GM12865 (cell line): ENCODE measurements around the gene CCL18.
"Not testable (repeated sequence)": the region's sequence is repeated elsewhere in the genome, so short reads cannot be mapped to it uniquely, and the experiment has no call there.

Experiments
- DNase-seq: peaks from one replicate; pipeline ENCODE4 v3.0.0; 2010; ENCODE audit warnings: low read depth
- H3K4me3 ChIP-seq: 2 replicates; pipeline ENCODE4 v1.5.1; 2011; ENCODE audit warnings: mild to moderate bottlenecking, low read depth, low read length, control low read depth
- TF ChIP-seq, protein P1 (sequence below): IDR thresholded peaks from 2 replicates; pipeline ENCODE4 v1.5.1; 2011; ENCODE audit warnings: low read length, control low read depth, low read depth, inconsistent platforms; ENCODE audit not compliant: insufficient read depth; ENCODE audit errors: missing control alignments

The CCL18 gene, protein sequence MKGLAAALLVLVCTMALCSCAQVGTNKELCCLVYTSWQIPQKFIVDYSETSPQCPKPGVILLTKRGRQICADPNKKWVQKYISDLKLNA

DNA sequence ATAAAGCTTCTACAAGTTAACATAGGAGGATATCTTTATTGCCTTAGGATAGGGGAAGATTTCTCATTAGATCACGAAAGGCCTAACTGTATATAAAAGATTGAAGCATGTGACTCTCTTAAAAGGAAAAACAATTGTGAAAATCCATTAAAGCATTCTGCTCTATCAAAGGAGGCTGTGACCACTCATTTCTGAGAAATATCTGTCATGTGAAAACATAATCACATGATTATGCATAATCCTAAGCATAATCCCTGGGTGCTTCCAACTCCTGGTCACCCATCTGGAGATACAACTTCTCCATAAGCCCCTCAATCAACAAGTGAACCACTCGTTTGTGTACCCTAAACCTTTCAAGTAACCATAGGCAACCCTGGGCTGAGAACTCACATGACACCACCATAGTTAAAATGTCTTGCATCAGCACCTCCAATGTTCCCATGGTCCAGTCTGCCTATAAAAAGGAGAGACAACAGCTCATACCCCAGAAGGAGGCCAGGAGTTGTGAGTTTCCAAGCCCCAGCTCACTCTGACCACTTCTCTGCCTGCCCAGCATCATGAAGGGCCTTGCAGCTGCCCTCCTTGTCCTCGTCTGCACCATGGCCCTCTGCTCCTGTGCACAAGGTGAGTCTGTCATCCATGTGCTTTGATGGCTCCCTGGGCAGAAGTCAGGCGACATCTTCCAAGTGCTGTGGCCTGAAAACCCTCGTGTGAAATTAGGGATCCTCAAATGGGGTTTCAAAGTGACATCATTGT, at the start of gene CCL18:
CCL18 (plus strand) TSS at position 487 of the 756 bp plus-strand sequence; CDS start at position 558, 71 bp downstream.
- TF ChIP-seq, protein P1, sequence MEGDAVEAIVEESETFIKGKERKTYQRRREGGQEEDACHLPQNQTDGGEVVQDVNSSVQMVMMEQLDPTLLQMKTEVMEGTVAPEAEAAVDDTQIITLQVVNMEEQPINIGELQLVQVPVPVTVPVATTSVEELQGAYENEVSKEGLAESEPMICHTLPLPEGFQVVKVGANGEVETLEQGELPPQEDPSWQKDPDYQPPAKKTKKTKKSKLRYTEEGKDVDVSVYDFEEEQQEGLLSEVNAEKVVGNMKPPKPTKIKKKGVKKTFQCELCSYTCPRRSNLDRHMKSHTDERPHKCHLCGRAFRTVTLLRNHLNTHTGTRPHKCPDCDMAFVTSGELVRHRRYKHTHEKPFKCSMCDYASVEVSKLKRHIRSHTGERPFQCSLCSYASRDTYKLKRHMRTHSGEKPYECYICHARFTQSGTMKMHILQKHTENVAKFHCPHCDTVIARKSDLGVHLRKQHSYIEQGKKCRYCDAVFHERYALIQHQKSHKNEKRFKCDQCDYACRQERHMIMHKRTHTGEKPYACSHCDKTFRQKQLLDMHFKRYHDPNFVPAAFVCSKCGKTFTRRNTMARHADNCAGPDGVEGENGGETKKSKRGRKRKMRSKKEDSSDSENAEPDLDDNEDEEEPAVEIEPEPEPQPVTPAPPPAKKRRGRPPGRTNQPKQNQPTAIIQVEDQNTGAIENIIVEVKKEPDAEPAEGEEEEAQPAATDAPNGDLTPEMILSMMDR: no peak
- DNase-seq: no peak

DNA sequence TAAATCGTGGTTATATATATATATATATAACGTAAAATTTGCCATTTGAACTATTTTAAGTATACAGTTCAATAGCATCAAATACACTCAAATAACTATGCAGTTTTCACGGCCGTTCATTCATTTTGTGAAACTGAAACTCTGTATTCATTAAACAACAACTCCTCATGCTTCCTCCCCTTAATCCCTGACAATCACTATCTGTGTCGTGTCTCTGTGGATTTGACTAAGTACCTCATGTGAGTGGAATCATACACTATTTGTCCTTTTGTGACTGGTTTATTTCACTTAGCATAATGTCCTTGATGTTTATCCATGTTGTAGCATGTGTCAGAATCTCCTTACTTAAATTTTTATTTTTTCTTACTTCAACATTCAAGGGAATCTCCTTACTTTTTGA, 49.1 kb upstream of the CCL18 start:
- H3K4me3 ChIP-seq: no peak overlapping the region
- TF ChIP-seq, protein P1: no peak
- DNase-seq: no peak

More for the DNA sequence above, at the start of gene CCL18:
- no peak within 1 kb of the TSS for H3K4me3 ChIP-seq

DNA sequence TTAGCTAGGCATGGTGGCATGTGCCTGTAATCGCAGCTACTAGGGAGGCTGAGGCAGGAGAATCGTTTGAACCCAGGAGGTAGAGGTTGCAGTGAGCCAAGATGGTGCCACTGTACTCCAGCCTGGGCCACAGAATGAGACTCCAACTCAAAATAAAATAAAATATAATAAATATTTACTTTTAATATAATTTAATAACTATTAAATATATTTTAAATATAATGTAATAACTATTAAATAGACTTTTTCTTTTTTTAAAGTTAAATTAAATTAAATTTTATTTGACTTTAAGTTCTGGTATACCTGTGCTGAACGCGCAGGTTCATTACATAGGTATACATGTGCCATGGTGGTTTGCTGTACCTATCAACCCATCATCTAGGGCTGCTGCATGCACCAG, 48.2 kb upstream of the CCL18 start:
- not testable (repeated sequence) for H3K4me3 ChIP-seq

DNA sequence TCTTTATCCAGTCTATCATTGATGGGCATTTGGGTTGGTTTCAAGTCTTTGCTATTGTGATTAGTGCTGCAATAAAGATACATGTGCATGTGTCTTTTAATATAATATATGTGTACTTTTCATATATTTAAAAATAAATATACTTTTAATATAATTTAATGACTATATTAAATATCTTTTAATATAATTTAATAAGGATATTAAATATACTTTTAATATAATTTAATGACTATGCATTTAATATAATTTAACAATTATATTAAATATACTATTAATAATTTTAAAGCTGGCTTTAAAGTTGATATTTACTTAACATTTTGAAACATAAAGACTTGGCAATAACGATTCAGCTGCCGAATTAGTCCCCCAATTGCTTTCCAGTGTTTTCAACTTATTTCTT, 47.5 kb upstream of the CCL18 start:
- TF ChIP-seq, protein P1: no peak
- no peak overlapping the region for H3K4me3 ChIP-seq
- no peak for DNase-seq

More for the DNA sequence above, 48.2 kb upstream of the CCL18 start:
- DNase-seq: not testable (repeated sequence)

DNA sequence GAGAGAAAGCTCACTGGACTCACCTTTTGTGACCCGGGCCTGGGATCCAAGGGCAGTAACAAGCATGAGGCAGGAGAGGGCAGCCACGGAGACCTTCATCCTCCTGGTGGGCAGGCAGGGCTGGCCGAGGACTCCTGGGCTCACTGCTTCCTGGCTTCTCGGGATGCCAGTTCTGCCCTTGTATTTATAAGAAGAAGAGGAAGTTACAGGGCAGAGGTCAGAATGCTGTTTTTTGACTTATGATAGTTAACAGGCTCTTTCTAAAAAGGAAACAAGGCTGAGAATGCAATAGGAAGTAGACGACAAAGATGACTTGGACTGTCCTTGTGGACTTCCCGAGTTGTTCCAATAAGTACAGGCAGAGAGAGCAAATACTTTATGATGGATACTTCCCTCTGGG, 46.3 kb upstream of the CCL18 start, which contains the start of gene CCL23:
CCL23 (minus strand) TSS at position 174 of the 400 bp plus-strand sequence; CDS start at position 99, 75 bp downstream.
- TF ChIP-seq, protein P1: no peak
- no peak within 1 kb of the TSS for H3K4me3 ChIP-seq
- no peak for DNase-seq

DNA sequence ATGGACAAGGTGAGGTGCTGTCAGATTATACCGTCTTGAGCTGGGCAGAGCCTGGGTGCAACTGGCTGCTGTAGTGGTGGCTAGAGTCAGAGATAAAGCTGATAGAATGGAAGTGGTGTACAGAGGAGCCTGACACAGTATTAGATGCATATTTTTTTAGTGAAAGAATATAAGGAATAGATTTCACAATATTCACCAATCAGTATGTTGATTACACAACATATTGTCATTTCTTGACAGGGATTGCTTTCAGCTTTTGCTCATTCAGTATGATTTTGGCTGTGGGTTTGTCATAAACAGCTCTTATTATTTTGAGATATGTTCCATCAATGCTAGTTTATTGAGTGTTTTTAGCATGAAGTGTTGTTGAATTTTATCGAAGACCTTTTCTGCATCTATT, 44.6 kb upstream of the CCL18 start:
- no peak overlapping the region for H3K4me3 ChIP-seq
- DNase-seq: no peak
- TF ChIP-seq, protein P1: no peak

DNA sequence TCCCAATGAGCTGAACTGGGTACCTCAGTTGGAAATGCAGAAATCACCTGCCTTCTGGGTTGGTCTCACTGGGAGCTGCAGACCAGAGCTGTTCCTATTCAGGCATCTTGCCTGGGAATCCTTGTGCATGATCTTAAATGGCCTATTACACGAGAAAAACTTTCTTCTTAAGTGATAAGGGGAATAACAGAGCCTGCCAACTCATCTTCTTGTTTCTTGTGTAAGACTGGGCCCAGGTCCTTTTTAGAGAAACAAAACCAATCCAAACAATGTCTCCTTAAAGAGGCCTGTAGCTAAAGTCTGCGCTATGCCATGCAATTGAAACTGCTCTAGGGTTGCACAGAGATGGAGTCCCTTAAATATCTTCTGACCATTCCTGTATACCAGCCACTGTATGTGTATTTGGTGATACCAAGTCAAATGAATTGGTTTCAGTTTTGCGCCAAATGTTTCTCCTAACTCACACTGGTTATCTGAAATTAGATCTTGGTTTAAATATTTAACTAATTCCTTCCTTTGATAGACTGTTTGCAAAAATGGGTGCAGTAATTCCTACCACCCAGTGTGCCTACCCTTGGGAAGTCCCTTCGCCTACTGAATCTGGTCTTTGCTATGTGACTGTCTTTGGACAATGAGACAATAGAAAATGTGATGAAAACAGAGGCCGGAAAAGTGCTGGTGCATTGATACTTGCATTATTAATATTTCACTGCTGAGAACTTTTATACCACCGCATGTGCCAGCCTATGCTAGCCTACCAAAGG, 39.8 kb upstream of the CCL18 start:
- TF ChIP-seq, protein P1: no peak
- DNase-seq: no peak
- no peak overlapping the region for H3K4me3 ChIP-seq
